GM12878 (cell line): ENCODE results near the gene INPP5D. TPM values are rescaled to one million over a fixed set of nuclear protein-coding genes. Genes with fewer than 3 reads are reported as not detected.

Experiments
- ATF2 ChIP-seq: IDR thresholded peaks from 2 replicates; pipeline ENCODE4 v1.6.1; 2012; ENCODE audit warnings: low read length, inconsistent platforms
- BCLAF1 ChIP-seq: fragments of 450-650 bp; IDR thresholded peaks from 2 replicates; pipeline ENCODE4 v1.6.1; 2017; ENCODE audit warnings: antibody characterized with exemption, mild to moderate bottlenecking, moderate library complexity
- CBX5 ChIP-seq: sonication (generic); IDR thresholded peaks from 2 replicates; pipeline ENCODE4 v1.6.1; 2016; ENCODE audit warnings: low read depth, moderate library complexity, mild to moderate bottlenecking, inconsistent platforms
- E4F1 ChIP-seq: fragments of 450-650 bp; IDR thresholded peaks from 2 replicates; pipeline ENCODE4 v1.6.1; 2018; ENCODE audit warnings: borderline replicate concordance, mild to moderate bottlenecking; ENCODE audit not compliant: partially characterized antibody
- IKZF1 ChIP-seq: fragments of 450-650 bp; conservative IDR thresholded peaks from 2 replicates; pipeline ENCODE4 v1.6.1; 2017; ENCODE audit warnings: antibody characterized with exemption, mild to moderate bottlenecking
- KLF5 ChIP-seq: fragments of 450-650 bp; IDR thresholded peaks from 2 replicates; pipeline ENCODE4 v1.6.1; 2014; ENCODE audit warnings: mild to moderate bottlenecking; ENCODE audit not compliant: partially characterized antibody
- MTA3 ChIP-seq: IDR thresholded peaks from 2 replicates; pipeline ENCODE4 v1.6.1; 2012; ENCODE audit warnings: low read length, inconsistent platforms, borderline replicate concordance
- NFXL1 ChIP-seq: fragments of 450-650 bp; IDR thresholded peaks from 2 replicates; pipeline ENCODE4 v1.6.1; 2017; ENCODE audit warnings: antibody characterized with exemption, mild to moderate bottlenecking, borderline replicate concordance
- PAX8 ChIP-seq: fragments of 450-650 bp; IDR thresholded peaks from 2 replicates; pipeline ENCODE4 v1.6.1; 2017; ENCODE audit warnings: mild to moderate bottlenecking, moderate library complexity
- POLR2AphosphoS2 ChIP-seq: IDR thresholded peaks from 2 replicates; pipeline ENCODE4 v1.6.1; 2011; ENCODE audit warnings: low read depth, mild to moderate bottlenecking, low read length, improper control_type of control experiment, moderate library complexity
- POU2F2 ChIP-seq: IDR thresholded peaks from 3 replicates; pipeline ENCODE4 v1.6.1; 2011; ENCODE audit warnings: low read depth, mild to moderate bottlenecking, low read length, borderline replicate concordance
- RUNX3 ChIP-seq: IDR thresholded peaks from 2 replicates; pipeline ENCODE4 v1.6.1; 2012; ENCODE audit warnings: low read length, inconsistent platforms
- SIN3A ChIP-seq: IDR thresholded peaks from 2 replicates; pipeline ENCODE4 v1.6.1; 2012; ENCODE audit warnings: low read depth, low read length, improper control_type of control experiment
- SRF ChIP-seq, 2 experiments: IDR thresholded peaks; 2 replicates each; pipeline ENCODE4 v1.6.1; 2011; ENCODE audit warnings: low read depth in 2 of 2, low read length in 2 of 2, mild to moderate bottlenecking in 1 of 2, moderate library complexity in 1 of 2
- STAT3 ChIP-seq: IDR thresholded peaks from 2 replicates; pipeline ENCODE4 v1.6.1; 2011; ENCODE audit warnings: low read depth, low read length, improper control_type of control experiment
- SUZ12 ChIP-seq: fragments of 200-600 bp; sonication (generic); IDR thresholded peaks from one replicate; pipeline ENCODE4 v1.6.1; 2018; ENCODE audit warnings: antibody characterized with exemption, mild to moderate bottlenecking; ENCODE audit not compliant: unreplicated experiment
- TCF3 ChIP-seq: IDR thresholded peaks from 2 replicates; pipeline ENCODE4 v1.6.1; 2012; ENCODE audit warnings: low read depth, mild to moderate bottlenecking, low read length, borderline replicate concordance; ENCODE audit not compliant: insufficient read depth
- USF2 ChIP-seq: IDR thresholded peaks from 2 replicates; pipeline ENCODE4 v1.6.1; 2011; ENCODE audit warnings: low read depth, low read length, improper control_type of control experiment, borderline replicate concordance
- WRNIP1 ChIP-seq: IDR thresholded peaks from 2 replicates; pipeline ENCODE4 v1.6.1; 2011; ENCODE audit warnings: low read depth, low read length, improper control_type of control experiment, borderline replicate concordance
- polyA plus RNA-seq, 11 experiments: library from polyadenylated mRNA; depleted of rRNA in 4 of 11; unstranded in 6 of 11; stranded (reverse) in 5 of 11; fragments of >200 nt; fragmentation: Nextera tagmentation in 4 of 11; fragmentation: Illumina TruSeq in 1 of 11; extraction: Ambion mirVana in 4 of 11; extraction: Trizol in 1 of 11; gene quantifications; 1 replicate in 1 of 11; 2 replicates in 10 of 11; pipeline versions ENCODE4 v1.2.1 to v1.2.3, GENCODE V29; 2011 to 2016; ENCODE audit warnings: inconsistent platforms in 2 of 11, missing spikeins in 2 of 11, low read depth in 1 of 11
- total RNA-seq, 4 experiments: library from RNA; depleted of rRNA in 3 of 4; stranded (reverse); fragments of >200 nt in 3 of 4; fragmentation: Illumina TruSeq in 1 of 4; extraction: Trizol in 1 of 4; gene quantifications; 2 replicates each; pipeline versions ENCODE4 v1.2.1 to v1.2.3, GENCODE V29; 2013 to 2021
- TF ChIP-seq, protein P1 (sequence below): fragments of 450-650 bp; IDR thresholded peaks from 2 replicates; pipeline ENCODE4 v1.6.1; 2017; ENCODE audit warnings: mild to moderate bottlenecking

Gene INPP5D
- total and polyA plus RNA-seq, 10 of the 15 experiments (the other 5 are each of a cell fraction or from before 2014, with no cell fraction given): 11.8 to 139 (median 88.8) TPM

GRCh38 chr2:233059797-233060500 is at the start of gene INPP5D (continued):
- no peak for TF ChIP-seq USF2
- TF ChIP-seq E4F1: peak; percentile 73
- TF ChIP-seq BCLAF1: no peak
- TF ChIP-seq KLF5: no peak
- TF ChIP-seq, protein P1, sequence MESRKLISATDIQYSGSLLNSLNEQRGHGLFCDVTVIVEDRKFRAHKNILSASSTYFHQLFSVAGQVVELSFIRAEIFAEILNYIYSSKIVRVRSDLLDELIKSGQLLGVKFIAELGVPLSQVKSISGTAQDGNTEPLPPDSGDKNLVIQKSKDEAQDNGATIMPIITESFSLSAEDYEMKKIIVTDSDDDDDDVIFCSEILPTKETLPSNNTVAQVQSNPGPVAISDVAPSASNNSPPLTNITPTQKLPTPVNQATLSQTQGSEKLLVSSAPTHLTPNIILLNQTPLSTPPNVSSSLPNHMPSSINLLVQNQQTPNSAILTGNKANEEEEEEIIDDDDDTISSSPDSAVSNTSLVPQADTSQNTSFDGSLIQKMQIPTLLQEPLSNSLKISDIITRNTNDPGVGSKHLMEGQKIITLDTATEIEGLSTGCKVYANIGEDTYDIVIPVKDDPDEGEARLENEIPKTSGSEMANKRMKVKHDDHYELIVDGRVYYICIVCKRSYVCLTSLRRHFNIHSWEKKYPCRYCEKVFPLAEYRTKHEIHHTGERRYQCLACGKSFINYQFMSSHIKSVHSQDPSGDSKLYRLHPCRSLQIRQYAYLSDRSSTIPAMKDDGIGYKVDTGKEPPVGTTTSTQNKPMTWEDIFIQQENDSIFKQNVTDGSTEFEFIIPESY: no peak
- peak; percentile 59; the same call in 1 of the 3 replicates for TF ChIP-seq POU2F2
- TF ChIP-seq PAX8: no peak
- no peak for TF ChIP-seq CBX5
- no peak for TF ChIP-seq NFXL1
- TF ChIP-seq MTA3: no peak
- peak; percentile 74 for TF ChIP-seq RUNX3
- no peak for TF ChIP-seq ATF2
- TF ChIP-seq WRNIP1: no peak
- no peak for TF ChIP-seq SUZ12
- TF ChIP-seq SIN3A: peak; percentile 54; the same call in 1 of the 2 replicates
- TF ChIP-seq STAT3: no peak
- 0 out of 2 replicates have a peak, but pooled peaks have one; percentile 22 for TF ChIP-seq TCF3
- TF ChIP-seq IKZF1: peak; percentile 95
- peak; percentile 87; the same call in 1 of the 2 replicates for TF ChIP-seq POLR2AphosphoS2
- 0 out of 4 replicates have a peak, but pooled peaks of 1 of the 2 experiments have one; percentile 24 for TF ChIP-seq SRF (IDR thresholded peaks at IDR 0.05; ENCODE audit: low read depth in 2 of 2, low read length in 2 of 2)
